EH (cell line): Measurements from ENCODE around the gene POT1.

Experiments
- DNase-seq: peaks from one replicate; pipeline ENCODE4 v3.0.0-alpha.2; 2015; ENCODE audit warnings: low read depth

The POT1 gene

GRCh38 chr7:124801330-124801895, 128.2 kb downstream of the POT1 start:
- DNase-seq = no peak

- no peak for DNase-seq
These were observed 129.2 kb downstream of the POT1 start for GRCh38 chr7:124800386-124800785.

GRCh38 chr7:124799448-124799847, 130.2 kb downstream of the POT1 start:
- DNase-seq = no peak

GRCh38 chr7:124796771-124797170, 132.9 kb downstream of the POT1 start:
- DNase-seq = no peak

GRCh38 chr7:124792696-124793095, 136.9 kb downstream of the POT1 start:
- no peak for DNase-seq

- no peak for DNase-seq
These were observed 137.6 kb downstream of the POT1 start for GRCh38 chr7:124792002-124792401.

GRCh38 chr7:124791426-124791825, 138.2 kb downstream of the POT1 start:
- no peak for DNase-seq

- no peak for DNase-seq
These were observed 139.0 kb downstream of the POT1 start for GRCh38 chr7:124790645-124791044.

GRCh38 chr7:124785994-124786393, 143.6 kb downstream of the POT1 start:
- no peak for DNase-seq

- DNase-seq = peak; percentile 57
These were observed 144.5 kb downstream of the POT1 start for GRCh38 chr7:124784879-124785818.

- no peak for DNase-seq
These were observed 146.4 kb downstream of the POT1 start for GRCh38 chr7:124783271-124783670.

- DNase-seq = no peak
These were observed 147.5 kb downstream of the POT1 start for GRCh38 chr7:124781907-124782734.

GRCh38 chr7:124781418-124781817, 148.2 kb downstream of the POT1 start:
- no peak for DNase-seq

GRCh38 chr7:124780608-124781007, 149.0 kb downstream of the POT1 start:
- no peak for DNase-seq

- DNase-seq = no peak
These were observed 149.6 kb downstream of the POT1 start for GRCh38 chr7:124780056-124780455.

GRCh38 chr7:124779620-124780019, 150.0 kb downstream of the POT1 start:
- no peak for DNase-seq

GRCh38 chr7:124779194-124779593, 150.4 kb downstream of the POT1 start:
- no peak for DNase-seq

- no peak for DNase-seq
These were observed 152.4 kb downstream of the POT1 start for GRCh38 chr7:124777268-124777667.

GRCh38 chr7:124776153-124776552, 153.5 kb downstream of the POT1 start:
- DNase-seq = no peak

- DNase-seq = no peak
These were observed 154.2 kb downstream of the POT1 start for GRCh38 chr7:124775422-124775821.

GRCh38 chr7:124773938-124774337, 155.7 kb downstream of the POT1 start:
- no peak for DNase-seq

GRCh38 chr7:124773339-124773738, 156.3 kb downstream of the POT1 start:
- no peak for DNase-seq
